HEK293T (cell line): ENCODE data around the gene GREB1L.
A peak's percentile ranks its signal among the peaks of the same experiment; 100 is the strongest.

Experiments used
- CTCF ChIA-PET: fragments of 350-600 bp; formaldehyde crosslinking; extraction: SDS; loops from one replicate; lab custom pipeline; 2021; ENCODE audit warnings: antibody characterized with exemption, inconsistent platforms; lab: Yijun Ruan, JAX
- POLR2A ChIA-PET: fragments of 350-600 bp; formaldehyde crosslinking; extraction: SDS; loops from one replicate; lab custom pipeline; 2020; ENCODE audit warnings: antibody characterized with exemption, inconsistent platforms; lab: Yijun Ruan, JAX
- DNase-seq: peaks from one replicate; pipeline ENCODE4 v3.0.0; 2012; ENCODE audit warnings: mixed read lengths; ENCODE audit errors: extremely low spot score
- ARNT ChIP-seq: fragments of 450-650 bp; IDR thresholded peaks from 2 replicates; pipeline ENCODE4 v1.6.1; 2017; ENCODE audit warnings: mild to moderate bottlenecking
- BHLHE40 ChIP-seq: fragments of 450-650 bp; IDR thresholded peaks from 2 replicates; pipeline ENCODE4 v1.6.1; 2016; ENCODE audit warnings: mild to moderate bottlenecking, moderate library complexity, borderline replicate concordance
- CTBP1 ChIP-seq: fragments of 450-650 bp; IDR thresholded peaks from 2 replicates; pipeline ENCODE4 v1.6.1; 2016; ENCODE audit warnings: borderline replicate concordance
- ELF4 ChIP-seq: fragments of 450-650 bp; IDR thresholded peaks from 2 replicates; pipeline ENCODE4 v1.6.1; 2017; ENCODE audit warnings: antibody characterized with exemption
- FOXA1 ChIP-seq: fragments of 450-650 bp; IDR thresholded peaks from 2 replicates; pipeline ENCODE4 v1.6.1; 2016; ENCODE audit warnings: mild to moderate bottlenecking
- FOXK2 ChIP-seq: fragments of 450-650 bp; IDR thresholded peaks from 2 replicates; pipeline ENCODE4 v1.6.1; 2016; ENCODE audit warnings: mild to moderate bottlenecking
- FOXM1 ChIP-seq: fragments of 450-650 bp; IDR thresholded peaks from 2 replicates; pipeline ENCODE4 v1.6.1; 2017; ENCODE audit warnings: mild to moderate bottlenecking, borderline replicate concordance
- HDGF ChIP-seq: fragments of 450-650 bp; IDR thresholded peaks from 2 replicates; pipeline ENCODE4 v1.6.1; 2017; ENCODE audit warnings: antibody characterized with exemption, borderline replicate concordance
- L3MBTL2 ChIP-seq: fragments of 450-650 bp; conservative IDR thresholded peaks from 2 replicates; pipeline ENCODE4 v1.6.1; 2016; ENCODE audit warnings: mild to moderate bottlenecking
- LEF1 ChIP-seq: fragments of 450-650 bp; IDR thresholded peaks from 2 replicates; pipeline ENCODE4 v1.6.1; 2017; ENCODE audit warnings: mild to moderate bottlenecking, borderline replicate concordance
- NFRKB ChIP-seq: fragments of 450-650 bp; IDR thresholded peaks from 2 replicates; pipeline ENCODE4 v1.6.1; 2016; ENCODE audit warnings: mild to moderate bottlenecking, moderate library complexity
- PKNOX1 ChIP-seq: fragments of 450-650 bp; IDR thresholded peaks from 2 replicates; pipeline ENCODE4 v1.6.1; 2016
- SP1 ChIP-seq: fragments of 450-650 bp; IDR thresholded peaks from 2 replicates; pipeline ENCODE4 v1.6.1; 2017
- SUZ12 ChIP-seq: fragments of 450-650 bp; IDR thresholded peaks from 2 replicates; pipeline ENCODE4 v1.6.1; 2016; ENCODE audit warnings: mild to moderate bottlenecking
- TARDBP ChIP-seq: fragments of 450-650 bp; IDR thresholded peaks from 2 replicates; pipeline ENCODE4 v1.6.1; 2016
- ZNF384 ChIP-seq: fragments of 450-650 bp; IDR thresholded peaks from 2 replicates; pipeline ENCODE4 v1.6.1; 2016

GREB1L gene

GRCh38 chr18:21484851-21485636, 243.0 kb downstream of the GREB1L start:
- DNase-seq = no peak
- TF ChIP-seq FOXK2 = no peak
- TF ChIP-seq L3MBTL2 = no peak
- no peak for TF ChIP-seq FOXA1
- TF ChIP-seq BHLHE40 = no peak
- no peak for TF ChIP-seq ZNF384
- TF ChIP-seq SP1 = no peak
- no peak for TF ChIP-seq ELF4
- TF ChIP-seq HDGF = no peak
- no peak for TF ChIP-seq ARNT
- ChIA-PET CTCF (interaction anchor here (0.6 to 1.8 kb wide), 4 partner anchors 81 to 512 kb away, joined by 3 to 5 read pairs (median 3); no protein-coding TSS in a partner anchor), POLR2A (interaction anchor here (0.7 to 1.2 kb wide), 3 partner anchors 112 to 127 kb away, joined by 3 to 4 read pairs (median 3); partner anchors contain the start of genes ESCO1 and SNRPD1)

GRCh38 chr18:21486905-21487437, 244.9 kb downstream of the GREB1L start:
- TF ChIP-seq L3MBTL2 (no peak), FOXA1 (no peak), TARDBP (no peak), NFRKB (no peak), CTBP1 (no peak), BHLHE40 (no peak), FOXK2 (no peak), HDGF (no peak), LEF1 (no peak), SUZ12 (no peak), ELF4 (no peak), FOXM1 (no peak), ZNF384 (no peak), ARNT (no peak), PKNOX1 (no peak), SP1 (no peak)
- CTCF ChIA-PET = interaction anchor here (0.8 kb wide), 1 partner anchor 10 kb away, joined by 3 read pairs; no protein-coding TSS in a partner anchor
- POLR2A ChIA-PET = interaction anchor here (0.6 kb wide), 2 partner anchors 333 to 445 kb away, joined by 3 read pairs; no protein-coding TSS in a partner anchor
- DNase-seq = no peak

- ChIA-PET POLR2A (interaction anchor here (2.0 kb wide), 1 partner anchor 110 kb away, joined by 5 read pairs; no protein-coding TSS in a partner anchor), CTCF (interaction anchor here (0.6 to 2.3 kb wide), 12 partner anchors 8 to 377 kb away, joined by 3 to 11 read pairs (median 4); partner anchors contain the start of gene ESCO1)
- TF ChIP-seq BHLHE40 (no peak), FOXA1 (no peak), SP1 (no peak)
- peak; percentile 80 for DNase-seq
Observed at GRCh38 chr18:21489119-21489750, 247.2 kb downstream of the GREB1L start.

- TF ChIP-seq SUZ12 = no peak
- TF ChIP-seq FOXM1 = no peak
- TF ChIP-seq L3MBTL2 = no peak
- no peak for TF ChIP-seq CTBP1
- TF ChIP-seq TARDBP = no peak
- TF ChIP-seq ELF4 = no peak
- TF ChIP-seq FOXK2 = no peak
- no peak for TF ChIP-seq ARNT
- no peak for TF ChIP-seq FOXA1
- no peak for TF ChIP-seq PKNOX1
- no peak for TF ChIP-seq BHLHE40
- TF ChIP-seq NFRKB = no peak
- TF ChIP-seq LEF1 = no peak
- TF ChIP-seq SP1 = no peak
- TF ChIP-seq ZNF384 = no peak
- no peak for TF ChIP-seq HDGF
- no peak for DNase-seq
- POLR2A ChIA-PET = no interaction called here
- CTCF ChIA-PET = interaction anchor here (0.6 to 2.3 kb wide), 4 partner anchors 11 to 111 kb away, joined by 3 to 11 read pairs (median 8); partner anchors contain the start of gene ESCO1
Observed at GRCh38 chr18:21489919-21490495, 248.0 kb downstream of the GREB1L start.

- ChIA-PET CTCF (no interaction called here), POLR2A (no interaction called here)
- DNase-seq = no peak
Observed at GRCh38 chr18:21490748-21491147, 248.7 kb downstream of the GREB1L start.

More at GRCh38 chr18:21490748-21491147, 248.7 kb downstream of the GREB1L start:
- no peak for TF ChIP-seq FOXA1
- TF ChIP-seq BHLHE40 = no peak
- no peak for TF ChIP-seq SP1
- TF ChIP-seq ZNF384 = no peak
- TF ChIP-seq FOXM1 = no peak
- no peak for TF ChIP-seq ELF4
- no peak for TF ChIP-seq FOXK2
- TF ChIP-seq PKNOX1 = no peak
- no peak for TF ChIP-seq ARNT
- TF ChIP-seq LEF1 = no peak
- TF ChIP-seq L3MBTL2 = no peak
- no peak for TF ChIP-seq SUZ12
- TF ChIP-seq TARDBP = no peak
- TF ChIP-seq NFRKB = no peak
- no peak for TF ChIP-seq HDGF
- no peak for TF ChIP-seq CTBP1
